ENCODE data around the gene CCDC50.

Gene CCDC50

GRCh38 chr3:191352014-191352413, 22.8 kb downstream of the CCDC50 start:
- DNase-seq, result no peak

GRCh38 chr3:191353022-191353777, 24.0 kb downstream of the CCDC50 start:
- DNase-seq, result no peak

GRCh38 chr3:191355406-191355805, 26.2 kb downstream of the CCDC50 start:
- DNase-seq, result no peak

- no peak for DNase-seq
Observed at GRCh38 chr3:191356631-191357439, 27.6 kb downstream of the CCDC50 start.

- no peak for DNase-seq
Observed at GRCh38 chr3:191357909-191358308, 28.7 kb downstream of the CCDC50 start.

- no peak for DNase-seq
Observed at GRCh38 chr3:191358929-191359328, 29.7 kb downstream of the CCDC50 start.

GRCh38 chr3:191360620-191361019, 31.4 kb downstream of the CCDC50 start:
- no peak for DNase-seq

GRCh38 chr3:191361456-191361855, 32.3 kb downstream of the CCDC50 start:
- DNase-seq, result no peak

GRCh38 chr3:191362037-191362436, 32.8 kb downstream of the CCDC50 start:
- DNase-seq, result no peak

- no peak for DNase-seq
Observed at GRCh38 chr3:191362524-191363090, 33.4 kb downstream of the CCDC50 start.

- no peak for DNase-seq
Observed at GRCh38 chr3:191363221-191363620, 34.0 kb downstream of the CCDC50 start.

- peak; percentile 5 for DNase-seq
Observed at GRCh38 chr3:191366675-191367074, 37.5 kb downstream of the CCDC50 start.

GRCh38 chr3:191368755-191369615, 39.8 kb downstream of the CCDC50 start:
- DNase-seq, result no peak

- DNase-seq, result no peak
Observed at GRCh38 chr3:191369616-191370010, 40.4 kb downstream of the CCDC50 start.

GRCh38 chr3:191372122-191372521, 42.9 kb downstream of the CCDC50 start:
- DNase-seq, result no peak

GRCh38 chr3:191373327-191373726, 44.1 kb downstream of the CCDC50 start:
- DNase-seq, result no peak

- no peak for DNase-seq
Observed at GRCh38 chr3:191376516-191377141, 47.4 kb downstream of the CCDC50 start.

GRCh38 chr3:191378142-191378812, 49.1 kb downstream of the CCDC50 start:
- no peak for DNase-seq

GRCh38 chr3:191379446-191379845, 50.3 kb downstream of the CCDC50 start:
- DNase-seq, result no peak

GRCh38 chr3:191380001-191380400, 50.8 kb downstream of the CCDC50 start:
- no peak for DNase-seq

GRCh38 chr3:191381303-191381702, 52.1 kb downstream of the CCDC50 start:
- DNase-seq, result no peak

- no peak for DNase-seq
Observed at GRCh38 chr3:191382661-191383060, 53.5 kb downstream of the CCDC50 start.

Measured in hematopoietic multipotent progenitor cell treated with erythropoietin and hydrocortisone succinate and interleukin-3 and kit ligand, for 6 days (in vitro differentiated cells).